Testis (tissue), 3 donors: ENCODE measurements around the gene RPL10L. TPM values are rescaled to one million over a fixed set of nuclear protein-coding genes. Genes with fewer than 3 reads are reported as not detected.

ENCODE experiments used
- DNase-seq: peaks from one replicate; pipeline ENCODE4 v3.0.0-alpha.2; 2019
- H3K27ac ChIP-seq, 2 donors: fragments of 200-600 bp; sonication (generic); one replicate each; pipeline ENCODE4 v1.5.1; 2019
- H3K27me3 ChIP-seq: fragments of 200-600 bp; sonication (generic); one replicate; pipeline ENCODE4 v1.5.1; 2019
- H3K36me3 ChIP-seq: fragments of 200-600 bp; sonication (generic); one replicate; pipeline ENCODE4 v1.5.1; 2017; ENCODE audit warnings: low read depth; ENCODE audit errors: missing control alignments
- H3K4me1 ChIP-seq: fragments of 200-600 bp; sonication (generic); one replicate; pipeline ENCODE4 v1.5.1; 2019
- H3K4me3 ChIP-seq, 2 donors: fragments of 200-600 bp; sonication (generic); one replicate each; pipeline ENCODE4 v1.5.1; 2017 to 2019
- H3K9me3 ChIP-seq: fragments of 200-600 bp; sonication (generic); one replicate; pipeline ENCODE4 v1.5.1; 2017
- POLR2A ChIP-seq: fragments of 450-650 bp; IDR thresholded peaks from one replicate; pipeline ENCODE4 v1.6.1; 2017; ENCODE audit warnings: antibody characterized with exemption, mild to moderate bottlenecking, moderate library complexity
- WGBS, 2 donors: methylation state at CpG; one replicate each; pipeline ENCODE4 v1.1.5; 2018; 5-methylcytosine and 5-hydroxymethylcytosine counted together
- intact Hi-C: fragments of 100-400 bp; cut with DNase I; formaldehyde crosslinking; loops from one replicate; pipeline ENCODE4 v1.15.1; 2023; ENCODE audit warnings: low total_unique reads
- polyA plus RNA-seq: library from polyadenylated mRNA; stranded (reverse); fragments of 350-450 nt; fragmentation: Illumina TruSeq; extraction: RNeasy Lipid Tissue Mini Kit (QIAGEN cat#74804); gene quantifications from one replicate; pipeline ENCODE4 v1.2.3, GENCODE V29; 2014; ENCODE audit warnings: low read depth, low replicate concordance; ENCODE audit not compliant: insufficient read depth
- total RNA-seq, 2 donors: library from RNA; depleted of rRNA; stranded (reverse); fragments of >200 nt; gene quantifications; one replicate each; pipeline ENCODE4 v1.2.3, GENCODE V29; 2016
- TF ChIP-seq, protein P1 (sequence below), 3 experiments: fragments of 450-650 bp in 2 of 3; fragments of 200-600 bp in 1 of 3; sonication (generic) in 1 of 3; IDR thresholded peaks; one replicate each; pipeline ENCODE4 v1.5.1; 2016 to 2019; ENCODE audit warnings: antibody characterized with exemption in 3 of 3, mild to moderate bottlenecking in 2 of 3, moderate library complexity in 1 of 3

The RPL10L gene
- total and polyA plus RNA-seq, 3 donors from 2014 or later, result 45.8 to 182 (median 68.8) TPM

DNA sequence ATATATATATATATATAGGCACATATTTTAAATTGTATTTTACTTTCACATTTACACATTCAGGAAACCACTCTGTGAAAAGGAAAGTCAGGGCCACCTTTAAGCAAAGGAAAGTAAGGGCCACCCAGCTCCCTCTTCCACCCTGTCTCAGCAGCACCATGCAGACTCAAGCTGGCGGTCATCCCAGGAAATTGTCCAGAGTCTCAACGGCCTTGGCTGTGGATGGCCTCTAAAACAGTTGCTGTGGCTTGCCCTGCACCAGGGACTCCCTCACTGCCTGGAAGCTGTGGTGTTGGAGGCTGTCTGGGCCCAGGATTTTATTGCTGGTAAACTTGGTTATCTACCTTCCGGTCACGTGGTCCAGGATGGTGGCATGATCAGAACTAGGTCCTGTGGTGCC is 11.8 kb upstream of the RPL10L start:
- 68 to 74% methylated on average over 2 to 4 of the region's 4 CpGs for WGBS, 2 donors
- H3K4me3 ChIP-seq, result no peak overlapping the region
- no peaks in the 10 kb centered on the region for H3K27me3 ChIP-seq
- no peak for TF ChIP-seq POLR2A
- TF ChIP-seq, protein P1, sequence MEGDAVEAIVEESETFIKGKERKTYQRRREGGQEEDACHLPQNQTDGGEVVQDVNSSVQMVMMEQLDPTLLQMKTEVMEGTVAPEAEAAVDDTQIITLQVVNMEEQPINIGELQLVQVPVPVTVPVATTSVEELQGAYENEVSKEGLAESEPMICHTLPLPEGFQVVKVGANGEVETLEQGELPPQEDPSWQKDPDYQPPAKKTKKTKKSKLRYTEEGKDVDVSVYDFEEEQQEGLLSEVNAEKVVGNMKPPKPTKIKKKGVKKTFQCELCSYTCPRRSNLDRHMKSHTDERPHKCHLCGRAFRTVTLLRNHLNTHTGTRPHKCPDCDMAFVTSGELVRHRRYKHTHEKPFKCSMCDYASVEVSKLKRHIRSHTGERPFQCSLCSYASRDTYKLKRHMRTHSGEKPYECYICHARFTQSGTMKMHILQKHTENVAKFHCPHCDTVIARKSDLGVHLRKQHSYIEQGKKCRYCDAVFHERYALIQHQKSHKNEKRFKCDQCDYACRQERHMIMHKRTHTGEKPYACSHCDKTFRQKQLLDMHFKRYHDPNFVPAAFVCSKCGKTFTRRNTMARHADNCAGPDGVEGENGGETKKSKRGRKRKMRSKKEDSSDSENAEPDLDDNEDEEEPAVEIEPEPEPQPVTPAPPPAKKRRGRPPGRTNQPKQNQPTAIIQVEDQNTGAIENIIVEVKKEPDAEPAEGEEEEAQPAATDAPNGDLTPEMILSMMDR (IDR thresholded peaks at IDR 0.05), result no peak
- H3K4me1 ChIP-seq, result no peaks in the 10 kb centered on the region
- H3K27ac ChIP-seq, result no peak overlapping the region
- intact Hi-C loops, result no loop called here
- H3K36me3 ChIP-seq, result no peaks in the 10 kb centered on the region
- DNase-seq, result no peak
- no peaks in the 10 kb centered on the region for H3K9me3 ChIP-seq

DNA sequence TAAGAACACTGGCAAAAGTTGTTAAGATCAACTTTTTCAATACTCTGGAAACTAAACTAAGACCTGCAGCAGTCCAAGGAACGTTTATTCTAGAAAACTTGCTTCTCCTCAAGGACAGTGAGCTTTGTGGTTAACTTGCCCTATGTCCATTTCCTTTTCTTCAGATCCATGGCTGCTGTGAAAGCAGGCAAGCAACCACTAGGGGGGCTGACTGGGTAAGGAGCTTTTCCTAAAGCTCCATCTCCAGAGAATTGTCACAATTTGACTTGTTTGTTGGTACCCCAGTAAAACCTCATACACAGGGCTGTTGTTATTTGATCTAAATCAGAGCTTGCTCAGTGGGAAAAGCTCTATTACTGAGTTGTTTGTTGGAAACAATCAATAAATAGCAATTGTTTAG is 10.1 kb upstream of the RPL10L start:
- no peaks in the 10 kb centered on the region for H3K36me3 ChIP-seq
- intact Hi-C loops, result no loop called here

GRCh38 chr14:46653031-46653755 is 1.6 kb upstream of the RPL10L start:
- no peaks in the 10 kb centered on the region for H3K27me3 ChIP-seq
- TF ChIP-seq POLR2A, result no peak
- TF ChIP-seq, protein P1 (IDR thresholded peaks at IDR 0.05), result no peak
- H3K9me3 ChIP-seq, result no peaks in the 10 kb centered on the region
- intact Hi-C loops, result no loop called here
- no peak overlapping the region for H3K4me3 ChIP-seq
- no peak overlapping the region for H3K27ac ChIP-seq
- no peaks in the 10 kb centered on the region for H3K36me3 ChIP-seq
- no peaks in the 10 kb centered on the region for H3K4me1 ChIP-seq
- no peak for DNase-seq

More for the DNA sequence above, 10.1 kb upstream of the RPL10L start:
- TF ChIP-seq, protein P1 (IDR thresholded peaks at IDR 0.05), result no peak
- no peak for TF ChIP-seq POLR2A
- Histone ChIP-seq H3K27ac (no peak overlapping the region), H3K9me3 (no peaks in the 10 kb centered on the region), H3K27me3 (no peaks in the 10 kb centered on the region), H3K4me3 (no peak overlapping the region), H3K4me1 (no peaks in the 10 kb centered on the region)
- DNase-seq, result no peak
- 21 to 45% methylated on average over 1 of the region's 1 CpG for WGBS, 2 donors

GRCh38 chr14:46646796-46647195 is 4.8 kb downstream of the RPL10L start:
- TF ChIP-seq, protein P1 (IDR thresholded peaks at IDR 0.05), result no peak
- no peak for TF ChIP-seq POLR2A
- intact Hi-C loops, result no loop called here
- Histone ChIP-seq H3K4me1 (no peaks in the 10 kb centered on the region), H3K27me3 (no peaks in the 10 kb centered on the region), H3K4me3 (no peak overlapping the region), H3K27ac (no peak overlapping the region), H3K36me3 (no peaks in the 10 kb centered on the region), H3K9me3 (no peaks in the 10 kb centered on the region)
- DNase-seq, result no peak

DNA sequence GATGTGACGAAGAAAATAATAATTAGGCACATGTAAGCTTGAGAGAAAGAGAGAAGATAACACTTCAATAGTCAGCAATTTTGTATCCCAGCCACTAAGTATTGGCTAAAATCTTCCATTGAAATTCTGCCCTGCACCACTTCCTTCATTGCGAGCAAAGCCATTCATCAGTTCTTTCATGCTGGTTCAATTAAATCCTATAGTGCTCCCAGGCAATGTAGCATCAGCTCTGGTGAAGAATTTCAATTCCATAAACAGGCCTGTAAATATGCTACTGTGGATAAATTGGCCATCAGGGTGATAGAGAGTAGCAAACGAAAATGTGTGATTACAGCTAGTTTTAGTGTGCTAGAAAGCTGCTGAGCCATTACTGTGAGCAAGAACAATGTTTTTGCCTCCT is 24.7 kb downstream of the RPL10L start:
- DNase-seq, result no peak
- H3K9me3 ChIP-seq, result no peaks in the 10 kb centered on the region
- WGBS, 2 donors, result 59 to 67% methylated on average over 3 of the region's 3 CpGs
- TF ChIP-seq, protein P1 (IDR thresholded peaks at IDR 0.05), result no peak
- TF ChIP-seq POLR2A, result no peak
- no peaks in the 10 kb centered on the region for H3K27me3 ChIP-seq
- no peaks in the 10 kb centered on the region for H3K4me1 ChIP-seq
- no peak overlapping the region for H3K4me3 ChIP-seq
- H3K36me3 ChIP-seq, result no peaks in the 10 kb centered on the region
- intact Hi-C loops, result no loop called here
- H3K27ac ChIP-seq, result no peak overlapping the region
